ENCODE results near the gene L3MBTL4. TPM values are rescaled to one million over a fixed set of nuclear protein-coding genes. Genes with fewer than 3 reads are reported as not detected.
"Not testable (repeated sequence)": the region's sequence is repeated elsewhere in the genome, so short reads cannot be mapped to it uniquely, and the experiment has no call there.

Gene L3MBTL4
- total RNA-seq: 17.5 TPM

DNA sequence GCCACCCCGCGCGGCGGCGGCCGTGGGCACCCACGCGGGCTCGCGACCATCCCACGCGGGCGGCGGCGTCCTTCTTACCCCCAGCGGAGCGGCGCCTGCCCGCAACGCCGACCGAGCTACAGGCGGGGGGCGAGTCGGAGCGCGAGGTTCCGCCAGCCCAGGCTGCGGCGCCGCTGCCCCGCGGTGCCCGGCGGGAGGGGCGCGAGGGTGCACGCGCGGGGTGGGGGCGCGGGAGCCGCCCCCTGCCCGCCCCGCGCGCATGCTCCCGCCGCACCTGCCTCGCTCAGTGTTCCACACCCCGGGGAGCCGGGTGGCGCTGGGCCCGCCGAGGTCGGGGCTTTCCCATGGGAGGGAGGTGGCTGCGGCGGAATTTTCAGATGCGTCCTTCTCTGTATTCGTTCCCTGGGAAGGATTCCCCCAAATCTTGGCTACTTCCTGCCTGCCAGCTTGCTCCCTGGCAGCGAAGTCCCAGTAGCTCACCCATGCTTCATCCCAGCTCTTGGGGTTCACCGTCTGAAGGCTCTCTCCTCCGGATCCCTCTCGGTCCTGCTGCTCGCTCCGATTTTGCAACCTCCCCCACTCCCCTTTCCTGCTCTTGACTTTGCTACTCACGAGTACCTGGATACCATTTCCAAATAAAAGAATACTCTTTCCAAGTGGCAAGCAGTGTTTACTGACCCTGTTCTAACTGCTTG lies at the start of gene L3MBTL4:
Gene L3MBTL4, minus strand, starts transcription at position 189 of the 695 bp plus-strand sequence. CDS start 103,286 bp downstream, outside the sequence.
- no peak for DNase-seq

- no peak for DNase-seq
Measured at GRCh38 chr18:6452194-6452593, 37.5 kb upstream of the L3MBTL4 start.

- DNase-seq: no peak
Measured at GRCh38 chr18:6449213-6449612, 34.5 kb upstream of the L3MBTL4 start.

DNA sequence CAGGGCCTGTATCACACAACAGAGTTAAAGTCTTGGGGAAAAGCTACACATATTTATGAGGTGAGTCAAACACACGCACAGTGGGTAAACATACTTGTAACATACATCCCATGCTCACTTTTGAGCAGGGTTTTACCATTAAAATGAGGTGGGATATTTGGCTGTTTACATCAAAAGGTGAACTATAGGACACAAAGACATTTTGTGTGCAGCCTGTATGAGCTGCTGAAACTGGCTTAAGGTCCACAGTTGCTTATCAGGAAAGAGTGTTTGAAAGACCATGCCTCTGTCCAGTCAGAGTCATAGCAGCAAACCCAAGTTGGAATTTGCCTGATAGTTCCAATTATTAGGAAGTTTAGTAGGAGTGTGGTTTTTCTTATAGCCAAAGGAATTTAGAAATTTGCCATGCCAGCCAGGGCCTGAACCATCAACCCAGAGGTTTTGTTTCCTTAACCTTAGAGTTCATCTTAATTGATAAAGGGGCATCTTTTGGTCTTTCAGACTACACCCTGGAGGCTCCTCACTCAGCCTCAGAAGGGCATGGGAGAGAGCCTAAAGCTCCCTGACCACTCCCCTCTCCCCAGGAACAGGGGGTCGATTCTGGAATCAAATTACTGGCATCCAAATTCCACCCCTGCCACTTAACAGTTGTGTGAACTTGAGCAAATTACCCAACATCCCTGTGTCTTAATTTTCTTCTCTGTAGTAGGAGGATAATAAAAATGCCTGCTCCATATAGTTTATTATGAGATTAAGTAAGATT lies 29.9 kb upstream of the L3MBTL4 start:
- no peak for DNase-seq

DNA sequence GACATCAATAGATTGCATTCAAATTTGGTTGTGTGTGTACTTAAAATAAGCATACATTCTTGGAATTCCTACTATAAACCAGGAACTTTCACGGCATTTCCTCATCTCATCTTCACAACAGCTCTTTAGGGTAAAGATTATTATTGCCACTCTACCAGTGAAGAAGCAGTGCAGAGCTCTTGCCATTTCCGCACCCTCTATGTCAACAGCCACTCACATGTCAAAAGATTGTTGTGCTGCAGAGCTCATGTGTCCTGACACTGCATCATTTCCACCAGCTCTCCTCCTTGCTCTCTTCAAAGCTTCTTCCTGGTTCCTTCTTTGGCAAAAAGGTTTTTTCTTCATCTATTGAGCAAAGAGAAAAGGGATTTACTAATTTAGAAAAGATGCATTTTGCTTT lies 26.5 kb upstream of the L3MBTL4 start:
- no peak for DNase-seq

GRCh38 chr18:6437937-6438818 lies 23.5 kb upstream of the L3MBTL4 start:
- DNase-seq: no peak

DNA sequence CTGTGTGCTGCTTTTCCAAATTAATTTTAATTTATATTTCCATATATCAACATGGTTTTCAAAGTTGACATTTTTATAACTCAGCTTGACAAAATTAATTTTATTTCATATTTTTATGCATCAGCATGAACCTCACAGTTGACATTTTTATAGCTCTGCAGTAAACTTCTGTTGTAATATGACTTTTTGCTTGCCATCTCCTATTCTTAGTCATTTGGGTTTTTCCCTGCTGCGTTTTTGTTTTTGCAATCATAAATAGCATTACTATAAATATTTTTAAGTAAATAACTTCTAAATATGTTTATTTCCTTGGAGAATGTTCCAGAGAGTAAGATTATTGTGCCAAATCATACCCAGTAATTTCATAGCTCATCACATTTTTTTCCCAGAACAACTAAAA lies 21.0 kb upstream of the L3MBTL4 start:
- peak; percentile 58 for DNase-seq

GRCh38 chr18:6434987-6435709 lies 20.4 kb upstream of the L3MBTL4 start:
- no peak for DNase-seq

DNA sequence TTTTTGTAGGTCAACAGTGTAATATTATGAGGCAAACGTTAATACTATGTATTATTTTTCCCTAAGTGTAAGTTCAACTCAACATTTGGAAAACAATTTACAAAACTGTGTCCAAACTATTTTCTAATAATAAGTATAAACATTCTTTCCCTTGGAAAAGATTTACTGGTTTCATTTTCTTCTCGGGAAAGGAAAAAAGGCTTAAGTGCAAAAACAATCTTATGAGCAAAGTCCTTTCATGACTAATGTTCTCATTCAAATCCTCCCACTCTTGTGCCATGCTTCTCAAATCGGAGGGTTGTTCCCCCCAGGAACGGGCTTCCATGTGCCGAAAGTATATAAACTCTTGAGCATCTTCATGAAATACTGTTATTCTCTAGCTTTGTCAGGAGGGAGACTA lies 19.8 kb upstream of the L3MBTL4 start:
- peak; percentile 8 for DNase-seq

- no peak for DNase-seq
Measured at GRCh38 chr18:6431659-6432318, 17.1 kb upstream of the L3MBTL4 start.

- DNase-seq: no peak
Measured at GRCh38 chr18:6428851-6429395, 14.2 kb upstream of the L3MBTL4 start.

DNA sequence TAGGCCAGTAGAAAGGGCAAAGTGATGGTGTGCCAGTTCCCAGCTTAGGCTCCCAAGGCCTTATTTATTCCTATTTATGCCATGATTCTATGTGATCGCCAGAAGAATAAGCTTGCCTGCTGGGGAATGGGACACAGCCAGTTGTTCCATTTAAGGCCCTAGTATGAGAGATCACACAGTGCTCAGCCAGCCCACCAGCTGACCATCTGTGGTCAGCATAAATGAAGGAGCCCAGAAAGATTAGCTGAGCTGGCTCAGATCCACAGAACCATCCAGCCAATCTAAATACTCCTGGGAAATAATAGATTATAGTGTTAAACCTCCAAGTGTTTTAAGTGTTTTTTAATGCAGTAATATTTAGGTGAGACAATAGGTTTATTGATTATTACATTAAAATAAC lies 12.6 kb upstream of the L3MBTL4 start:
- no peak for DNase-seq

DNA sequence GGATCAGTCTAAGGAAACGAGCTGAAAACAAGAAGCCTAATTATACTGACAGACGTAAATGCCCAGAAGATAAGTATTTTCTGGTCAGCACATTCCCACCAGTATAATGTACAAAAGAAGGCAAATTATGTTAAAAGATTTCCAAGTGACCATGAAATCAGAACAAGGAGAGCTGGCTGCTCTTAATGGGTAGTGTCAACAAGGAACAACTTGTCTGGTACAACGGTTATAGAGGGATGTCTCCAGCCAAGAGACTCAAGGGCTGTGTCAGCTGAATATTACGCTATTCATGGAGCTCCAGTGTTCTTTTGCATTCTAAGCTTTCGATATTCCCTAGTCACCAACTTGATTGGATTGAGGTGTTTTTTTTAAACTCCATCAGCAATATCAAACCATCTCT lies 8.6 kb upstream of the L3MBTL4 start:
- DNase-seq: no peak

GRCh38 chr18:6414118-6414722 lies 491 bp downstream of the L3MBTL4 start:
- DNase-seq: no peak

DNA sequence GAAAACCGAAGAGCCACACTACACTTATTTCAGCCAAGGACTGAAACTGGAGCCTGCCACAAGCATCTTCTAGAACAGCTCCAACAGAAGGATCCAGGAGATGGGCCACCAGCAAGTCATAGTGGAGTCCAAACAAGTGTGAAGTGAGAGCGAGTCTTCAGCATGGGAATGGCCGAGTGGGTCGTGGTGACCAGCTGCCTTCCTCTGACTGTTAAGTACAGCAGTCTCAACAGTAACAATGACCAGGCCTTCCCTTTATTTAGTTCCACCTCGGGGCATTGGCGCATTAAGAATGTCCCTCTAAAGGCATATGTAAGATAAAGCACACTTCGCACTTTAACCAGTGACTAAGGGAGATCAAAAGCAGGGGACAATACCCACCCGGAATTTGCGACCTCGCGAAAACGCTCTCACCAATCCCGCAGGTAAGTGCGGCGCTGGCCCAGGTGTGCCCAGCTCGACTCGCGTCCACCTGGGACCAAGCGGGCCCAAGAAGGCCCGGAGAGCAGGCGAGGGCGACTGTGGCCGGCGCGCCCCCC lies 1.1 kb downstream of the L3MBTL4 start:
- no peak for DNase-seq

DNA sequence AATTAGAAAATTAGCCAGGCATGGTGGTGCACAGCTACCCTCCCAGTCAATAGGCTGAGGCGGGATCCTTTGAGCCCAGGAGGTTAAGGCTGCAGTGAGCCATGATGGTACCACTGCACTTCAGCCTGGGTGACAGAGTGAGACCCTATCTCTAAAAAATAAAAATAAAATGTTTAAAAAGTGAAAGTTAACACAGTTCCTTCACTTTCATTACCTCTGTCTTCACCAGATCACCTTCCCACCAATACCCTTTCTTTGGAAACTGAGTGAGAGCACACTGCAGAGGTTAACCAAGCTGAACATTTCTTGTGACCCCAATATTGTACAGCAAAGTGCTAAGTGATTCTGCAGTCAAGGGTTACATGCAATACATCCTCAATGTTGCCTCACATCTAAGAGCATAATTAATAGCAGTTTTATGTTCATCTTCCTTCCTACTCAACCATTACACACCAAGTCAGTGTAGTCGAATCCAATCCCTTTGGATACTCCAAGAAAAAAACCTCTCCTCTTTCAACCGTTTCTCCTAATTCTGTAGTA lies 1.7 kb downstream of the L3MBTL4 start:
- DNase-seq: no peak

GRCh38 chr18:6411382-6411781 lies 3.3 kb downstream of the L3MBTL4 start:
- no peak for DNase-seq

- no peak for DNase-seq
Measured at GRCh38 chr18:6409933-6410332, 4.8 kb downstream of the L3MBTL4 start.

GRCh38 chr18:6408543-6408942 lies 6.2 kb downstream of the L3MBTL4 start:
- DNase-seq: not testable (repeated sequence)

DNA sequence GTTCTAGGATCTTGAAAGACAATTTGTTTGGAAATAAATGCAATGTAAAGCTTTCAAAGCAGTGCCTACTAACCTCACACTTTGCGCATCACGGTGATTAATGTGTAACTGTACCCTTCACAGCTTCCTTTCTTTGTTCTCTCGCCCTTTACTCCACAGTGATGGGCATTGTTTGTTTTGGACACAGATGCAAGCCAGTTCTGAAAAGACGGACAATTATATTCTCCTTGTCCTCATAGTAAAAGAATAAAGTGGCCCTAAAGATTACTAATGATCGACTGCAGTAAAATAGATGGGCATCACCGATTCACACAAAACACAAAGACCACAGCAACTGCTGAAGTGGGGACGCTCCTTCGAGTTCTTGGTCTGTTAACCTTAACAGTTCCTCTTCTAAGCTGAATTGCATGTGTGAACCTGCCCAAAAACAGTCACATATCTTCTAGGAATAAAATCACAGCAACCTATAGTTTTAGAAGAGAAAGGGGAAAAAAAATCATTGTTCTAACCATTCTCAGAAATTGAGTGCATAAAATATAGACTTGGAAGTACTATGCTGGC lies 7.7 kb downstream of the L3MBTL4 start:
- DNase-seq: no peak

Data from skin of body (tissue), 2 donors.